ENCODE data around the gene SCAF8. TPM values are rescaled to one million over a fixed set of nuclear protein-coding genes. Genes with fewer than 3 reads are reported as not detected.

Gene SCAF8
- polyA plus RNA-seq, 1 donor from 2014 or later = 34.1 TPM

DNA sequence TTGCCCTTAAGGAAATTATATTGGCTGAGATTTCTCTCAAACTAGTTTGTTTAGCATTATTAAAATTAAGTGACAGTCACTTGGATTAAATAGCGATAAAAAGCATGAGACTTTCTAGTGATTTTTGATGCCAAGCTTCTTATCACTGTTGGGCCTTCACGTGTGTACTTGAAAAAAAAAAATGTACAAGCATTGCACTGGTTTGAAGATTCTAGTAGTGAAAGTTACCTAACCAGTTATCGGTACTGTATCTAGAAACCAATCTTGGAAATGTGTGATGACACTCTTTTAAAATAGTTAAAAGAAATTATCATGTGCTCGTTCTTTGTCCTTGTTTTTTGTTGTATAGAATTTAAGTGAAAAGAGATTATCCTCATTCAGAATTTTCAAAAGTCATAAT is 102.1 kb downstream of the SCAF8 start:
- no peak overlapping the region for H3K27ac ChIP-seq (ENCODE audit: low read length)
- H3K4me3 ChIP-seq (ENCODE audit: low read length) = no peak overlapping the region
- H3K9ac ChIP-seq (ENCODE audit: low read length) = no peak overlapping the region
- no peaks in the 10 kb centered on the region for H3K27me3 ChIP-seq (ENCODE audit: insufficient read depth, low read depth, low read length)
- no peaks in the 10 kb centered on the region for H4K20me1 ChIP-seq (ENCODE audit: insufficient read depth)
- no peak overlapping the region for H3K4me2 ChIP-seq (ENCODE audit: low read length)
- peaks cover 23% of the 10 kb centered on the region for H3K79me2 ChIP-seq (replicated peaks; ENCODE audit: insufficient read depth, low read length)
- no peak overlapping the region for H2AFZ ChIP-seq (ENCODE audit: low read depth, low read length)
- H3K36me3 ChIP-seq (ENCODE audit: insufficient read depth, low read length) = peaks cover 26% of the 10 kb centered on the region
- TF ChIP-seq EP300 (conservative IDR thresholded peaks at IDR 0.05; ENCODE audit: poor library complexity, severe bottlenecking) (no peak), EZH2 (IDR thresholded peaks at IDR 0.05; ENCODE audit: borderline replicate concordance, insufficient read depth, low read length, poor library complexity, severe bottlenecking) (no peak), SMC3 (conservative IDR thresholded peaks at IDR 0.05; ENCODE audit: poor library complexity) (no peak), MXI1 (conservative IDR thresholded peaks at IDR 0.05; ENCODE audit: poor library complexity, severe bottlenecking) (no peak), POLR2AphosphoS5 (IDR thresholded peaks at IDR 0.05) (no peak), RAD21 (conservative IDR thresholded peaks at IDR 0.05) (no peak), TAF1 (IDR thresholded peaks at IDR 0.05; ENCODE audit: low read depth) (no peak)
- TF ChIP-seq, protein P1, sequence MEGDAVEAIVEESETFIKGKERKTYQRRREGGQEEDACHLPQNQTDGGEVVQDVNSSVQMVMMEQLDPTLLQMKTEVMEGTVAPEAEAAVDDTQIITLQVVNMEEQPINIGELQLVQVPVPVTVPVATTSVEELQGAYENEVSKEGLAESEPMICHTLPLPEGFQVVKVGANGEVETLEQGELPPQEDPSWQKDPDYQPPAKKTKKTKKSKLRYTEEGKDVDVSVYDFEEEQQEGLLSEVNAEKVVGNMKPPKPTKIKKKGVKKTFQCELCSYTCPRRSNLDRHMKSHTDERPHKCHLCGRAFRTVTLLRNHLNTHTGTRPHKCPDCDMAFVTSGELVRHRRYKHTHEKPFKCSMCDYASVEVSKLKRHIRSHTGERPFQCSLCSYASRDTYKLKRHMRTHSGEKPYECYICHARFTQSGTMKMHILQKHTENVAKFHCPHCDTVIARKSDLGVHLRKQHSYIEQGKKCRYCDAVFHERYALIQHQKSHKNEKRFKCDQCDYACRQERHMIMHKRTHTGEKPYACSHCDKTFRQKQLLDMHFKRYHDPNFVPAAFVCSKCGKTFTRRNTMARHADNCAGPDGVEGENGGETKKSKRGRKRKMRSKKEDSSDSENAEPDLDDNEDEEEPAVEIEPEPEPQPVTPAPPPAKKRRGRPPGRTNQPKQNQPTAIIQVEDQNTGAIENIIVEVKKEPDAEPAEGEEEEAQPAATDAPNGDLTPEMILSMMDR (IDR thresholded peaks at IDR 0.05; ENCODE audit: poor library complexity, severe bottlenecking) = no peak
- TF ChIP-seq, protein P2, sequence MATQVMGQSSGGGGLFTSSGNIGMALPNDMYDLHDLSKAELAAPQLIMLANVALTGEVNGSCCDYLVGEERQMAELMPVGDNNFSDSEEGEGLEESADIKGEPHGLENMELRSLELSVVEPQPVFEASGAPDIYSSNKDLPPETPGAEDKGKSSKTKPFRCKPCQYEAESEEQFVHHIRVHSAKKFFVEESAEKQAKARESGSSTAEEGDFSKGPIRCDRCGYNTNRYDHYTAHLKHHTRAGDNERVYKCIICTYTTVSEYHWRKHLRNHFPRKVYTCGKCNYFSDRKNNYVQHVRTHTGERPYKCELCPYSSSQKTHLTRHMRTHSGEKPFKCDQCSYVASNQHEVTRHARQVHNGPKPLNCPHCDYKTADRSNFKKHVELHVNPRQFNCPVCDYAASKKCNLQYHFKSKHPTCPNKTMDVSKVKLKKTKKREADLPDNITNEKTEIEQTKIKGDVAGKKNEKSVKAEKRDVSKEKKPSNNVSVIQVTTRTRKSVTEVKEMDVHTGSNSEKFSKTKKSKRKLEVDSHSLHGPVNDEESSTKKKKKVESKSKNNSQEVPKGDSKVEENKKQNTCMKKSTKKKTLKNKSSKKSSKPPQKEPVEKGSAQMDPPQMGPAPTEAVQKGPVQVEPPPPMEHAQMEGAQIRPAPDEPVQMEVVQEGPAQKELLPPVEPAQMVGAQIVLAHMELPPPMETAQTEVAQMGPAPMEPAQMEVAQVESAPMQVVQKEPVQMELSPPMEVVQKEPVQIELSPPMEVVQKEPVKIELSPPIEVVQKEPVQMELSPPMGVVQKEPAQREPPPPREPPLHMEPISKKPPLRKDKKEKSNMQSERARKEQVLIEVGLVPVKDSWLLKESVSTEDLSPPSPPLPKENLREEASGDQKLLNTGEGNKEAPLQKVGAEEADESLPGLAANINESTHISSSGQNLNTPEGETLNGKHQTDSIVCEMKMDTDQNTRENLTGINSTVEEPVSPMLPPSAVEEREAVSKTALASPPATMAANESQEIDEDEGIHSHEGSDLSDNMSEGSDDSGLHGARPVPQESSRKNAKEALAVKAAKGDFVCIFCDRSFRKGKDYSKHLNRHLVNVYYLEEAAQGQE (IDR thresholded peaks at IDR 0.05; ENCODE audit: borderline replicate concordance) = no peak
- H3K9me2 ChIP-seq (ENCODE audit: insufficient read depth, low read length) = no peaks in the 10 kb centered on the region
- H3F3A ChIP-seq (ENCODE audit: insufficient read depth, low read length, poor library complexity, severe bottlenecking) = no peaks in the 10 kb centered on the region
- no peaks in the 10 kb centered on the region for H3K9me3 ChIP-seq (ENCODE audit: low read length)

DNA sequence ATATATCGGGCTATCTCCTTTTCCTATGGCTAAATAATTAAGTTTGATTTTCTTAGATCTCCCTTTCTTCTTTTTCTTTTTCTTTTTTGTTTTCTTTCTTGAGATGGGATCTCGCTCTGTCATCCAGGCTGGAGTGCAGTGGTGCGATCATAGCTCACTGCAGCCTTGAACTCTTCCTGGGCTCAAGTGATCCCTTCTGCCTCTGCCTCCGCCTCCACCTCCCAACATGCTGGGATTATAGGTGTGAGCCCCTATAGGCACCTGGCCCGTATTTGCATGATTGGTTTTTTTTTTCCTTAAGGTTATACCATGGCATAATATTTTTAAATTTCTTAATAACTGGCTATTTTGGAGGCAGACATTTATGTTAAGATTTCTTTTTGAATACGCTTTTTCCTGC is 106.3 kb downstream of the SCAF8 start:
- Histone ChIP-seq H4K20me1 (ENCODE audit: insufficient read depth) (no peaks in the 10 kb centered on the region), H3K4me2 (ENCODE audit: low read length) (no peak overlapping the region), H3K79me2 (replicated peaks; ENCODE audit: insufficient read depth, low read length) (peaks cover 54% of the 10 kb centered on the region), H2AFZ (ENCODE audit: low read depth, low read length) (no peak overlapping the region), H3K4me3 (ENCODE audit: low read length) (no peak overlapping the region), H3K9me3 (ENCODE audit: low read length) (no peaks in the 10 kb centered on the region), H3K9me2 (ENCODE audit: insufficient read depth, low read length) (no peaks in the 10 kb centered on the region), H3K36me3 (ENCODE audit: insufficient read depth, low read length) (peaks cover 3% of the 10 kb centered on the region), H3F3A (ENCODE audit: insufficient read depth, low read length, poor library complexity, severe bottlenecking) (no peaks in the 10 kb centered on the region), H3K27me3 (ENCODE audit: insufficient read depth, low read depth, low read length) (no peaks in the 10 kb centered on the region), H3K27ac (ENCODE audit: low read length) (no peak overlapping the region), H3K9ac (ENCODE audit: low read length) (no peak overlapping the region)
- TF ChIP-seq TAF1 (IDR thresholded peaks at IDR 0.05; ENCODE audit: low read depth) (no peak), RAD21 (conservative IDR thresholded peaks at IDR 0.05) (no peak), MXI1 (conservative IDR thresholded peaks at IDR 0.05; ENCODE audit: poor library complexity, severe bottlenecking) (no peak), EZH2 (IDR thresholded peaks at IDR 0.05; ENCODE audit: borderline replicate concordance, insufficient read depth, low read length, poor library complexity, severe bottlenecking) (no peak), SMC3 (conservative IDR thresholded peaks at IDR 0.05; ENCODE audit: poor library complexity) (no peak), POLR2AphosphoS5 (IDR thresholded peaks at IDR 0.05) (no peak), EP300 (conservative IDR thresholded peaks at IDR 0.05; ENCODE audit: poor library complexity, severe bottlenecking) (no peak)
- TF ChIP-seq, protein P2 (IDR thresholded peaks at IDR 0.05; ENCODE audit: borderline replicate concordance) = no peak
- TF ChIP-seq, protein P1 (IDR thresholded peaks at IDR 0.05; ENCODE audit: poor library complexity, severe bottlenecking) = no peak
